Middle frontal gyrus (tissue), 1 donor: ENCODE data around the gene RITA1.
A peak's percentile ranks its signal among the peaks of the same experiment; 100 is the strongest.

Source experiments
- DNase-seq: peaks from one replicate; pipeline ENCODE4 v3.0.0-alpha.2; 2015; ENCODE audit warnings: low spot score; ENCODE audit errors: extremely low spot score

The RITA1 gene

DNA sequence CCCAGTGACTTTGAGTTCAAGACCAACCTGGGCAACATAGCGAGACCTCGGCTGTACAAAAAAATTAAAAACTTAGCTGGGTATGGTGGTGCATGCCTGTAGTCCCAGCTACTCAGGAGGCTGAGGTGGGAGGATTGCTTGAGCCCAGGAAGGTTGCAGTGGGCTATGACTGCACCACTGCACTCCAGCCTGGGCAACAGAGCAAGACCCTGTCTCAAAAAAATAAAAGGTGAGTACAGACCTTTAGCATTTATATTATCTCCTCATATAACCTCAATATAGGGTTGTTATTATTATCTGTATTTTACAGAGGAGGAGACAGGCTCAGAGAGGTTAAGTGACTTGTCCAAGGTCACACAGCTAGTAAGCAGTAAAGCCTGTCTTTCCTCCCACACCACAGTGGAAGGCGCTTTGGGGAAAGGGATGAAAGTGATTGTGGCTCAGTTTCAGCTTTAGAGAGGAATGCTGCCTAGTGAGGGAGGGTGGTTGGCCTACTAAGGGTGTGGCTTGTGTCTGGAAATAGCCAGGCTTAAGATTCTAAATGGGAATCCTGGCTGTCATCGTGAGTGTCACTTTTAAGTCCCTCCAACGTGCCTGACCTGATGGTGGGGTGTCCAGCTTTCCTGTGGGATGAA is 43.0 kb downstream of the RITA1 start:
- DNase-seq = no peak

DNA sequence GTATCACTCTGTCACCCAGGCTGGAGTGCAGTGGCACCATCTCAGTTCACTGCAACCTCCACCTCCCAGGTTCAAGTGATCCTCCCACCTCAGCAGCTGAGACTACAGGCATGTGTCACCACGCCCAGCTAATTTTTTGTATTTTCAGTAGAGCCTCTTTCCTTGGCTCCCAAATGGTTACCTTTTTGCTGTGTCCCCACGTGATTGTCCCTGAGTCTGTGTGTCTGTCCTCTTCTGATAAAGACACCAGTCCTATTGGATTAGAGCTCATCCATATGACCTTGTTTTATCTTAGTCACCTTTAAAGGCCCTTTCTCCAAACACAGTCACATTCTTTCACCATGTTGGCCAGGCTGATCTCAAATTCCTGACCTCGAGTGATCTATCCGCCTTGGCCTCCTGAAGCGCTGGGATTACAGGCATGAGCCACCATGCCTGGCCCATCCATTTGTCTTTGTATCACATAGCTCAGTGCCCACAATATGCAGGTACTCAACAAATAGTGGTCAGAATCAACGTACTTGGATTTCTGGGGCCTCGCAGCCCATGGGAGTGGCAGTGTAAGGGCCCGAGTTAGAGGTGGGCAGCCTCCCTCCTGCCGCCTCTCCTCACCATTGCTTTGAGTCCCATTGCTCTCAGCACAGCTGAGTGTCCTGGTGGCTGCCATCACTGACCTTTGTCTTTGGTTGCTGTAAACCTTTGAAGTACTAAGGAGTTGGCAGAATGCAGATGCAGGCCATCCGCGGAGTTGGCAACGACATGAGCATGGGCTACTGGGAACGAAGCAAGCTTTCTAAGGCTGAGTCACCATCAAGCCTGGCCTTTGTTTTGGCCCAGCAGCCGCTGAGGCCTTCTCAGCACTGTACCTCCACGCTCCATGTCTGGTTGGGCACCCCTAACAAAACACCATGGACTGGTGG is 45.1 kb downstream of the RITA1 start:
- DNase-seq = no peak

- DNase-seq = no peak
These were observed 45.9 kb downstream of the RITA1 start for GRCh38 chr12:113231235-113232088.

- no peak for DNase-seq
These were observed 46.7 kb downstream of the RITA1 start for GRCh38 chr12:113232089-113232839.

DNA sequence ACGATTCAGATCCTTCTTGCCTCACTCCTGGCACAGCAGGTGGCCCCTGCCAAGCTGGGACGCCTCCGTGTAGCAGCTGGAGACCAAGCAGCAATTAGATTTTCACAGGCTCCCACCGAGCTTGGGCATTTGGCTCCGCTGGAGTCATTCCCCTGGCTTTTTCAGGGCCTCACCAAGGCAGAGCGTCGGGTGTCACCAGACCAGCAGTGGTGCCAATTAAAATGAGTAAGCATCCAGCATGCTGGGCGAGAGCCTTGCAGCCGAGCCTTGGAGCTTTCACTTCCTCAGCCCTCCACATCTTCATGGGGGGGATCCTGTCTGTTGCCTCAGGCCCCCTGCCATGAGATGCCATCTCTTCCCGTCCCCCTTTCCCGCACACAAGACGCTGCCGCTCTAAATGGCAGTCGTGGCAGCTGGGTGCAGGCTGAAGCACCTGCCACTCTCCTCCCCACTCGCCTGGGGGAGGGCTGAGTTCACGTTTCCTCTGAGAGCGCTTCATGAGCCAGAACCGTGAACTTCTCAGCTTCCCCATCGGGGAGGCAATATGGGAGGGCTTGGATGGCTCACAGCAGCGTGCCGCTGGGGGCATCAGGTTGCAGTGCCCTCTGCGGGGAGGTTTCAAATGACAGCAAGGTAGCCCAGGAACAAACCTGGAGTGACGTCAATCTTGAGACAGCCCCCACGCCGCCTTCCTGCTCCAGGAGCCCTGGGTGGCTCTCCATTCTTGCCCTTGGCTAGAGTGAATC is 47.5 kb downstream of the RITA1 start:
- peak; percentile 57 for DNase-seq

DNA sequence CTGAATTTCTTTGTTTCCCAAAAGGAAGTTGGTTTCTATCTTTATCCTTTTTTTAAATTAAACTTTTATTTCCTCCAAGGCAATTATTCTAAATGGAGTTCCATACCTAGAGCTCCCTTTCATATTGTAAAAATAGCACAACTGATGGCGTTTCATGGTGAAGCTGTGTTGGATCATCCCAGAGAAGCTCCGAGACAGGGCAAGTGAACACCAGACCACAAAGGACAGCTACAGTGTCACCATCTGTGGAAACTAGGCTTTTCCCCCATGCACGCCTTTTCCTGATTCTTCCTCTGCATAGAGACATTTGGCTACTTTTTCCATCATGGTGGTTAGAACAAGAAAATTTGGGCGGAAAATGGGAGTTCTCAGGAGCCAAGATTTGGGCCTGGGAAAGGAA is 48.4 kb downstream of the RITA1 start:
- no peak for DNase-seq

GRCh38 chr12:113234483-113234882 is 49.0 kb downstream of the RITA1 start:
- DNase-seq = no peak

GRCh38 chr12:113235976-113236375 is 50.5 kb downstream of the RITA1 start:
- DNase-seq = no peak

- no peak for DNase-seq
These were observed 51.2 kb downstream of the RITA1 start for GRCh38 chr12:113236539-113237399.

DNA sequence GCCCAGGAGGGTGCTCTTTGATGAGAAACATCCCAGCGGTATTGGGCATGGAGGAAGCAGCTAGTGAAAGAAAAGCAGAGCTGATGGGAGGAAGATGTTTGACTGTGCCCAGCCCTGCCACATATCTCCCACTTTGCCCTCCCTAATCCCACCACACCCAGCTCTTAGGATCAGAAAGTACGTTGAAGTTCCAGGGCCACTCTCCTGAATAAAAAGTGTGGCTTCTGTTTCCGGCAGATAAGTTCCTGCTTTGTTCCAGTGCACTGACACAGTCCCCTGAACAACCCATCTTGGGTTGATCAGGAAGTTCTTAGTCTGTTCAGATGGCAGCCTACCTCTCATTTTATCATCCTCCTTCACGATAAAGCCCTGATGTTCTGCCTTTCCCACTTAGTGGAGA is 52.2 kb downstream of the RITA1 start:
- DNase-seq = no peak

DNA sequence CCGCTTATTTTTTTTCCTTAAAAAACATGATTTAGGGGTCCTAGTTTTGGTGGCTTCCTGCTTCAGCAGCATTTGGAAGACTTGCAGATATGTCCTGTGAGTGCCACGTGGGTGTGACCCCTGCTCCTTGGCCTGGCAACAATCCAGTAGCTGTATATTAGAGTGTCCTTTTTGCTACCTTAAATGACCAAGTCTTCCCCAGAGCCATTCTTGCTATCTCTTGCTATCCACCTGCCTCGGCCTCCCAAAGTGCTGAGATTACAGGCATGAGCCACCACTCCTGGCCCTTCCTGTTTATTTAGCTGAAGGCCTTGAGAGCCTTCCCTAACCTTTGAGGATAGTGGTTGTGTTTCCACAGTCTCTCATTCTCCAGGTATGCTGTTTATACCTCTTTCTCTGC is 52.8 kb downstream of the RITA1 start:
- DNase-seq = no peak

DNA sequence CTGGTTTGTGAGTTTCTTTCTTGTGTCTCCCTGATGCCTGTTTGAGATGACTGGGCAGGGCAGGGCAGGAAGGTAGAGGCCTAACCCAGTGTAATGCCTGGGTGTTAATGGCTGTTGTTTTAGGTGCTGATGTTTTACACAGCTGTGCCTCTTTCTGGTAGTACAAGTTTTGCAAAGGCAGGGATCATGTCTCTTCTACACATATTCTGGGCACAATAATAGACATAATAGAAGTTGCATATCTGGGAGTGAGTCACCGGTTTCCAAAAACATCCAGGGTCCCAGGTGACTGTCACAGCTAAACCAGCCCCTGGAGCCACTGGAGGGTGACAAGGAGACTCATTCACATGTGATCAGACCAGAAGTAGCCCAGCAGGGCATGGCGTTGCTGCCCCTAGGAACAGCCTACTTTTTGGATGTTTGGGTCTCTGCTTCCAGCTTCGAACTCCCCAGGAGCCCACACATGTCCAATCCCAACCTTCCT is 53.8 kb downstream of the RITA1 start:
- no peak for DNase-seq

DNA sequence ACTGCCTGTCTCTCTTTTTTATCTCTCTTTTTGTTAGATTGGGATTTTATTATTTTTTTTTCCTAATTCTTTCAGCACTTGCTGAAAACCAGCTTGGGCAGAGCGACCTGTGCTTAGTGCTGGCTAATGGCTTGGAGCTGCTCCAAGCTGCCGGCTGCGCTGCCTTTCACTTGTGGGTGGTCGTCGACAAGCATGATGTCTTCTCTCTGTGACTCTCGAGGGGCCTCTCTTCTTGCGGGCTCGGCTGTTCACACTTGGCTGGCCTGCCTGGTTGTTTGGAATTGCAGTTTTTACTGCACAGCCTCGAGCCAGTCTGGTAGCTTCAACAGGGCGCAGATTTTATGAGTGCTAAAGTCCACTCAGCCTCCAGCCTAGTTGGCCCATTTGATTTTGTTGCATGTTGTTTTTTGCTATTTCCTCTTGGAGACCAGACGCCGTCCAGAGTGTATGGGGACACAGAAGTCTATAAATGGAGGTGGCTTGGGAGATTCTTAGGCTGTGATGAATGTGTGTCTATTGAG is 54.4 kb downstream of the RITA1 start:
- DNase-seq = no peak

- DNase-seq = no peak
These were observed 54.9 kb downstream of the RITA1 start for GRCh38 chr12:113240395-113240794.

DNA sequence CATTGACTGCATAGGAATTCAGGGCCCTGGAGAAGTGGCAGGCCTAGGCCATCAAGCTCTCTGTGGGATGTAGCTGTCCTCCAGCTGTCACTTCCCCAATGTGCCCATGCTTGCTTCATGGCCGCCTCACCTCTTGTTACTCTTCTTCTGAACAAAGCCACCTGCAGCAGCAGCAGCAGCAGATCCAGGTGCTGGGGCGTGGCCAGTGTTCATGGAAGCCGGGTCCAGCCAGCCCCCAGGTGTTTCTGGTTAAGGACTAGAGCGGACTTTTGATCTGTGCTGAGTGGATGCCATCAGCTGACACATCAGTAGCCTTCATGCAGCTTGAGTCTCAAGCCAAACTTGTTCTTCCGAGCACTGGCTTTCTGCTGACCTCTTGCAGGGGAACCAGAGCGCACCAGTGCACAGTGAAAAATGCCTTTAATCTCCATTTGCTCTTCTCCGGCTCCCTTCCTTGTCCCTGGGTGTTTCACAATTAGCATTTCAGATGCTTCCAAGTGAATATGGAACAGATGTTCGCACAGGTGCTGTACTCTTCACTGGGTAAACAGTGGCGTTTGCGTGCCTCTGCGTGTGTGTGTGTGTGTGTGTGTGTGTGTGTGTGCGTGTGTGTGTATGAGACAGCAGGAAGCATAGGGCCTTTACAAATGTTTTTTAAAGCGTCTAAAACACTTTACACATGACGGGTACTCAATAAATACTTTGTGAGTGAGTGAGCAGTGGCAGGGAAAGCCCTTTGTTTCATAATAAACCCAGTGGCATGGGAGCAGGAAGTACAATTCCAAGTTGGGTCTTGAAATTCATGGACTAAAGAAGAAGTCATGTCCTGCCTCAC is 55.9 kb downstream of the RITA1 start:
- no peak for DNase-seq
